Activated naive CD8-positive, alpha-beta T cell treated with anti-CD3 and anti-CD28 coated beads, Interleukin-2, amount 50 U/mL, for 24 hours (primary cell): Measurements from ENCODE around the gene CYSLTR2.

Experiments used
- ATAC-seq: fragments of 150-1000 bp; cut with Tn5 transposase; one replicate; pipeline ENCODE4 v1.10.0; 2021
- DNase-seq: peaks from one replicate; pipeline ENCODE4 v3.0.0; 2021
- H3K27ac Mint-ChIP-seq: one replicate; pipeline ENCODE4 v1.8.0; 2021; ENCODE audit warnings: mild to moderate bottlenecking, mixed read lengths
- H3K27me3 Mint-ChIP-seq: one replicate; pipeline ENCODE4 v1.8.0; 2021; ENCODE audit warnings: mixed read lengths
- H3K36me3 Mint-ChIP-seq: one replicate; pipeline ENCODE4 v1.8.0; 2021; ENCODE audit warnings: low read depth, mixed read lengths
- H3K4me1 Mint-ChIP-seq: one replicate; pipeline ENCODE4 v1.8.0; 2021; ENCODE audit warnings: mixed read lengths
- H3K4me3 Mint-ChIP-seq: one replicate; pipeline ENCODE4 v1.8.0; 2021; ENCODE audit warnings: mild to moderate bottlenecking, moderate library complexity, mixed read lengths
- H3K9me3 Mint-ChIP-seq: one replicate; pipeline ENCODE4 v1.8.0; 2021; ENCODE audit warnings: mixed read lengths

The CYSLTR2 gene, protein sequence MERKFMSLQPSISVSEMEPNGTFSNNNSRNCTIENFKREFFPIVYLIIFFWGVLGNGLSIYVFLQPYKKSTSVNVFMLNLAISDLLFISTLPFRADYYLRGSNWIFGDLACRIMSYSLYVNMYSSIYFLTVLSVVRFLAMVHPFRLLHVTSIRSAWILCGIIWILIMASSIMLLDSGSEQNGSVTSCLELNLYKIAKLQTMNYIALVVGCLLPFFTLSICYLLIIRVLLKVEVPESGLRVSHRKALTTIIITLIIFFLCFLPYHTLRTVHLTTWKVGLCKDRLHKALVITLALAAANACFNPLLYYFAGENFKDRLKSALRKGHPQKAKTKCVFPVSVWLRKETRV

GRCh38 chr13:48653472-48653939 is at the start of gene CYSLTR2:
CYSLTR2 (plus strand) TSS chr13:48653929; CDS start chr13:48706818, 52,889 bp downstream.
- peak within 1 kb of the TSS; percentile 80 for H3K4me3 Mint-ChIP-seq
- DNase-seq = no peak
- H3K36me3 Mint-ChIP-seq = no peaks in the 10 kb centered on the region
- peak within 1 kb of the TSS; percentile 78 for H3K27ac Mint-ChIP-seq
- no peaks in the 10 kb centered on the region for H3K9me3 Mint-ChIP-seq
- H3K27me3 Mint-ChIP-seq = no peaks in the 10 kb centered on the region
- peak; percentile 88 for ATAC-seq
- peaks cover 37% of the 10 kb centered on the region for H3K4me1 Mint-ChIP-seq

- Mint-ChIP-seq H3K4me3 (no peak overlapping the region), H3K4me1 (no peaks in the 10 kb centered on the region), H3K27me3 (peaks cover 2% of the 10 kb centered on the region), H3K9me3 (peaks cover 2% of the 10 kb centered on the region), H3K27ac (no peak overlapping the region), H3K36me3 (peaks cover 2% of the 10 kb centered on the region)
- ATAC-seq (no peak), DNase-seq (no peak)
Measured at GRCh38 chr13:48615049-48615448, 38.7 kb upstream of the CYSLTR2 start.

DNA sequence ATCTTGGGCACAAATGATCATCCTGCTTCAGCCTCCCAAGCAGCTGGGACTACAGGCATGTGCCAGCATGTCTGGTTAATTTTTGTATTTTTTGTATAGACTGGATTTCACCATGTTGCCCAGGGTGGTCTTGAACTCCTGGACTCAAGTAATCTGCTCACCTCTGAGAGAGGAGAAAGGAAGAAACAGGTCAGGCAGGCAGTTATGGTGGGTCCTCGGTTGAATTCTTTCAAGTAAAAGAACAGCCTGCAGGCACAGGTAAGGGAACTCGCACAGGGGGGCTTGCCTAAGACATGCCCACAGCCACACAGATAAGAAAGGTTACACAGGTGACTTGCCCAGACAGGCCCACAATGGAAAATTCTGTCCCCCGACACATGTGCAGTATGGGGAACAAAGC is 34.8 kb upstream of the CYSLTR2 start:
- Mint-ChIP-seq H3K9me3 (peaks cover 17% of the 10 kb centered on the region), H3K36me3 (peaks cover 9% of the 10 kb centered on the region), H3K4me3 (no peak overlapping the region), H3K27me3 (peaks cover 2% of the 10 kb centered on the region), H3K4me1 (no peaks in the 10 kb centered on the region), H3K27ac (no peak overlapping the region)
- no peak for ATAC-seq
- DNase-seq = no peak

GRCh38 chr13:48621056-48621455 is 32.7 kb upstream of the CYSLTR2 start:
- Mint-ChIP-seq H3K4me3 (no peak overlapping the region), H3K36me3 (peaks cover 9% of the 10 kb centered on the region), H3K27ac (no peak overlapping the region), H3K9me3 (peaks cover 17% of the 10 kb centered on the region), H3K27me3 (no peaks in the 10 kb centered on the region), H3K4me1 (no peaks in the 10 kb centered on the region)
- DNase-seq (no peak), ATAC-seq (no peak)

DNA sequence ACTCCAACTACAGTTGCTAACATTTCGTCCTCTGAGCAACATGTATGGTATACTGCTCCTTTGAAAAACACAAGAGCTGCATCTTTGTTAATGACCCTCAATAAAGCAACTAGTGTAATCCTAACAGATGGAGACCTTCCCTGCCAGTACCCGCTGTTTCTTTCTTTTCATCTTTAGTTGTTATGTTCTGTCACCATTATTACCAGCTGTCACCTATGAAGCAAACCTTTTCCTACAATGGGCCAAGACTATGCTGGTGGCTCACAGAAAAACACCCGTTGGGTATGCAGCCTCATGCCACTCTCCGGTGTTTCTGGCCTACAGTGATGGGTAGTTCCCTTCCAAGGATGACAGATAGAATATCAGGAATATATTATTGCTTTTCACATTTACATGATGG is 29.7 kb upstream of the CYSLTR2 start:
- no peak for DNase-seq
- ATAC-seq = no peak
- peaks cover 9% of the 10 kb centered on the region for H3K36me3 Mint-ChIP-seq
- no peak overlapping the region for H3K27ac Mint-ChIP-seq
- peaks cover 17% of the 10 kb centered on the region for H3K9me3 Mint-ChIP-seq
- no peaks in the 10 kb centered on the region for H3K27me3 Mint-ChIP-seq
- no peak overlapping the region for H3K4me3 Mint-ChIP-seq
- no peaks in the 10 kb centered on the region for H3K4me1 Mint-ChIP-seq

- no peak for DNase-seq
- no peak for ATAC-seq
Measured at GRCh38 chr13:48624858-48625257, 28.9 kb upstream of the CYSLTR2 start.

GRCh38 chr13:48625413-48626076 is 28.2 kb upstream of the CYSLTR2 start:
- Mint-ChIP-seq H3K4me3 (no peak overlapping the region), H3K9me3 (peaks cover 10% of the 10 kb centered on the region), H3K4me1 (no peaks in the 10 kb centered on the region), H3K27ac (no peak overlapping the region), H3K27me3 (no peaks in the 10 kb centered on the region), H3K36me3 (peaks cover 3% of the 10 kb centered on the region)
- ATAC-seq (no peak), DNase-seq (no peak)

More at GRCh38 chr13:48624858-48625257, 28.9 kb upstream of the CYSLTR2 start:
- H3K27ac Mint-ChIP-seq = no peak overlapping the region
- H3K4me3 Mint-ChIP-seq = no peak overlapping the region
- H3K9me3 Mint-ChIP-seq = peaks cover 17% of the 10 kb centered on the region
- H3K27me3 Mint-ChIP-seq = no peaks in the 10 kb centered on the region
- H3K36me3 Mint-ChIP-seq = peaks cover 9% of the 10 kb centered on the region
- H3K4me1 Mint-ChIP-seq = no peaks in the 10 kb centered on the region

DNA sequence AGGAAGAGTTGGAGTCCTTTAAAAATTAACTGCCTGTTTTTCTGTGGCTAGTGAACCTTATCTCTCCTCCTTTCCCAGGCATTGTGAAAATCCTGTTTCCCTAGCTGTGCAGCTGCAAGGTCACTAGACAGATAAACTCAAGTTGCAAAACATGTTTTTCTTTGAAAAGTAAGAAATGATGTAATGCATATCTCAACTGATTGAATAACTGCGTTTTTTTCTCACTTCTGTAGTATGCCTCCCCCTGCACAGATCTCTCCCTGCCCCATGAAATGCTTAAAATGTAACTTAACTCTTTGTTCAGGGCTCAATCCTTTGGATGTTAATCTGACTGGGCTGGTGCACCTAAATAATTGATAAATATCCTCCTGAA is 27.7 kb upstream of the CYSLTR2 start:
- no peak for ATAC-seq
- peaks cover 3% of the 10 kb centered on the region for H3K36me3 Mint-ChIP-seq
- H3K4me3 Mint-ChIP-seq = no peak overlapping the region
- H3K4me1 Mint-ChIP-seq = no peaks in the 10 kb centered on the region
- no peaks in the 10 kb centered on the region for H3K27me3 Mint-ChIP-seq
- no peak for DNase-seq
- H3K9me3 Mint-ChIP-seq = peaks cover 8% of the 10 kb centered on the region
- H3K27ac Mint-ChIP-seq = no peak overlapping the region

DNA sequence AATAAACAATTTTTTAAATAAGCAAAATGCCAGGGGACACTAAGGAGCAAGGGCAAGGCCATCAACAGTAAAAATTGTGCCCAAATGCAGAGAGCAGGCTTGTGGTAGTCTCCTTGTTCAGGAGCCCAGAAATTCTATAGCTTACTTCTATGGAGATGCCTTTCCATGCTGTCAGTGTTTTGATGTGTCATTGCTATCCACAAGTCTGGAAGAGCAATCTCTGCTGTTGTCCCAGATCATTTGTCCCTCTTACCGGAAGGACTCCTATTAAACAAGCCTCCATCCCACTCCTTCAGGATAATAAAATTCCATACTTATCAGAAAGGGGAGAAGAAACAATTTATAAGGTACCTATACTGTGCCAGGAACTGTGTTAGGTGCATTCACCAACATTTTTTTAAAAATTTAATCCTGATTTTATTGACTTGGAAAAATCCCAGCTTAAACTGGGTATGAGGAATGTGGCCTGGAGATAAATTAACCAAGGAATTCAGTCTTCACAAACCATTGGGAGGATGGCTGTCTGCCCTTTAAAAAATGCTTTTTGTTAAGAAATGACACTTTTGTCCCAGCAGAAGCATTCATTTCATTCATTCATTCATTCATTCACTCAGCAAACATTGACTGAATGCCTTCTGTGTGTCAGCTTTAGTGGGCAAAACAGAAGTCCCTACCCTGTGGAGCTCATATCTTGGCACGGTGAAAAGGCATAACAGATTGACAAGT is 26.8 kb upstream of the CYSLTR2 start:
- no peaks in the 10 kb centered on the region for H3K36me3 Mint-ChIP-seq
- no peak overlapping the region for H3K27ac Mint-ChIP-seq
- H3K9me3 Mint-ChIP-seq = no peaks in the 10 kb centered on the region
- no peak overlapping the region for H3K4me3 Mint-ChIP-seq
- ATAC-seq (no peak), DNase-seq (no peak)
- no peaks in the 10 kb centered on the region for H3K27me3 Mint-ChIP-seq
- H3K4me1 Mint-ChIP-seq = no peaks in the 10 kb centered on the region

DNA sequence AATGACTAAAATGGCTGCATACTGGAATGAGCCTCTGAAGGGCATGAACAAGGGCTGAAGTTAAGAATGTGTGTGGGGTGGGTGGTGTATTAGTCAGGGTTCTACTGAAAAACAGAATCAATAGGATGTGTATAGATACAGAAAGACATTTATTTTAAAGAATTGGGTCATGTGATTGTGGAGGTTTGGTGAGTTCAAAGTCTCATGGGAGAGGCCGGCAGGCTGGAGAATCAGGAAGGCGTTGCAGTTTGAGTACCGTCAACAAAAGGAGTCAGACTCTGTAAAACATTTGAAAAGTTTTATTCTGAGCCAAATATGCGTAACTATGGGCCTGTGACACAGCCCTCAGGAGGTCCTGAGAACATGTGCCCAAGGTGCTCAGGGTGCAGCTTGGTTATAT is 24.5 kb upstream of the CYSLTR2 start:
- Mint-ChIP-seq H3K27ac (no peak overlapping the region), H3K36me3 (no peaks in the 10 kb centered on the region), H3K4me3 (no peak overlapping the region), H3K4me1 (no peaks in the 10 kb centered on the region), H3K27me3 (no peaks in the 10 kb centered on the region), H3K9me3 (peaks cover 2% of the 10 kb centered on the region)
- DNase-seq (no peak), ATAC-seq (no peak)

GRCh38 chr13:48630291-48630690 is 23.4 kb upstream of the CYSLTR2 start:
- Mint-ChIP-seq H3K4me1 (no peaks in the 10 kb centered on the region), H3K27ac (no peak overlapping the region), H3K36me3 (no peaks in the 10 kb centered on the region), H3K9me3 (peaks cover 4% of the 10 kb centered on the region), H3K4me3 (no peak overlapping the region), H3K27me3 (no peaks in the 10 kb centered on the region)
- ATAC-seq (no peak), DNase-seq (no peak)

DNA sequence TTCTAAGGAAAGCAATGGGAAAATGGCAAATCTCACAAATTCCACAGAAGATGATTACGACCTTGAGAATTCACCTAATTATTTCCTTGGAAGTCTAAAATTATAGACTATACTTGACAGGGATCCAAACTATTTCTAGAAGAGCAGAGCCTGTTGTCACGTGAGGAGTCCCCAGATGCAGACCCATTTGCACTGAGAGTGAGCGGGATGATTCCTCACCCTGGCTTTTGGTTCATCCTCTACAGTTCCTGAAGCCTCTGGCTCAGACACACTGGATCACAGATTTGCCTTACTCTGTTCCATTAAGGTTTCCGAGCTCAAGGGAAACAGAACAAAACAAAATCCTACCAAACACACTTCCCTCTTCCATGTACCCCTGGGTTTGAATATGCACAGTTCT is 23.0 kb upstream of the CYSLTR2 start:
- no peaks in the 10 kb centered on the region for H3K36me3 Mint-ChIP-seq
- peaks cover 4% of the 10 kb centered on the region for H3K9me3 Mint-ChIP-seq
- no peak overlapping the region for H3K27ac Mint-ChIP-seq
- H3K27me3 Mint-ChIP-seq = no peaks in the 10 kb centered on the region
- H3K4me3 Mint-ChIP-seq = no peak overlapping the region
- H3K4me1 Mint-ChIP-seq = no peaks in the 10 kb centered on the region
- DNase-seq (no peak), ATAC-seq (no peak)

DNA sequence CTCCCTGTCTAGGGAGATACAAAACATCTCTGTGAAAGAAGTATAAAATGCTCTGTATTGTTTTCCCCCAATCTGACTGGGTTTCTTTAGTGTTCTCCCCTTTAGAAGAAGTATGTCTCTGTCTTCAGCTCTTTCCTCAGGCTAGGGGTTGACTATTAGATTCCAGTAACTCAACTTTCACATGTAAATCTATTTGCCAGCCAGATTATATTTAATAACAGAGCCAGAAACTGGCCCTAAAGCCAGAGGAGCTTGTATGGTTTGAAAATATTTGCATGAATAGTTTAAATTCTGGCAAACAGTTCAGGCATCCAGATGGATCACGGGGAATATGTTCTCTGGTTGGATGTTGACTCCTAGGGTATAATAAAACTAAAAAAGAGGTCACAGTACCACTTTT is 22.3 kb upstream of the CYSLTR2 start:
- no peaks in the 10 kb centered on the region for H3K36me3 Mint-ChIP-seq
- DNase-seq = no peak
- no peaks in the 10 kb centered on the region for H3K27me3 Mint-ChIP-seq
- no peak overlapping the region for H3K4me3 Mint-ChIP-seq
- ATAC-seq = no peak
- peaks cover 9% of the 10 kb centered on the region for H3K9me3 Mint-ChIP-seq
- no peak overlapping the region for H3K27ac Mint-ChIP-seq
- no peaks in the 10 kb centered on the region for H3K4me1 Mint-ChIP-seq

DNA sequence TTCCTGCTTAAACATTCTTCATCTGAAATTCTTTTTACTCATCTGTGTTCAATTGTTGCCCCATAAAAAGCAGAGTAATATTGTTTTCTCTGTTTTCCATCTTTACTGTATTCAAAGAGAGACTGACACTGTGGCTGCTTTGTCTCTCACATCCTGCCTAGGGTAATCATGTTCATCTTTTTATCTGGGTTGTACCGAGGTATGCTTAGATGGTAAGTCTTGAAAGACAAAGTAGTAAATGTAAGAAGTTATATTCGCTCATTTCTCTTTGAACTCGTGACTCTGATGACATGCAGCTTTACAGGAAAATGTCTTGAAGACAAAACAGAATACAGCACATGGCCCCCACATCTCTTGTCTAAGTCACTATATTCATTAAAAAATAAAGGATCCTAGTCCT is 20.0 kb upstream of the CYSLTR2 start:
- no peak for ATAC-seq
- Mint-ChIP-seq H3K27me3 (peaks cover 2% of the 10 kb centered on the region), H3K9me3 (peaks cover 16% of the 10 kb centered on the region), H3K27ac (no peak overlapping the region), H3K4me3 (no peak overlapping the region), H3K4me1 (no peaks in the 10 kb centered on the region), H3K36me3 (no peaks in the 10 kb centered on the region)
- no peak for DNase-seq

- no peaks in the 10 kb centered on the region for H3K4me1 Mint-ChIP-seq
- peaks cover 2% of the 10 kb centered on the region for H3K27me3 Mint-ChIP-seq
- no peaks in the 10 kb centered on the region for H3K36me3 Mint-ChIP-seq
- H3K27ac Mint-ChIP-seq = no peak overlapping the region
- DNase-seq (no peak), ATAC-seq (no peak)
- H3K9me3 Mint-ChIP-seq = peaks cover 16% of the 10 kb centered on the region
- H3K4me3 Mint-ChIP-seq = no peak overlapping the region
Measured at GRCh38 chr13:48634636-48635035, 19.1 kb upstream of the CYSLTR2 start.
